ENCODE data around the gene MYEF2.

DNA sequence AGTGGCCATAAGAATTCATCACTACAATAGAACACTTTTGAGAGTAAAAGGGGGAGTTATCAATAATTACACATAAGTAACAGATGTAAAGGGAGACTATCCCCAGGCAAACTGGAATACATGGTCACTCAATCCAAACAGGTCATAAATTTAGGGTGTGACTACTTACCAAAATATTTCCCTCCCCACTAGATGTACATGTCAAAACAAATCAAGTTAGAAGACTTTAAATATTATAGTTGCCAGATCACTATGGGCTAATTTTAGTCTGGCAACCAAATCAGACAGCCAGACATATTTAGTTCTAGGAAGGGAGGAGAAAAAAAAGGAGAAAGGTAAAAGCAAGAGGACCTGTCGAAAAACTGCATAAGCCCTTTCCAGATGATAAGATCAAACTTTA lies 34.2 kb downstream of the MYEF2 start:
- no peak for TF ChIP-seq CTCF (IDR thresholded peaks at IDR 0.05; ENCODE audit: insufficient read depth, low read depth, low read length)
- no peak for TF ChIP-seq EZH2 (IDR thresholded peaks at IDR 0.05; ENCODE audit: insufficient read depth, low read length)

Measured in astrocyte (in vitro differentiated cells and primary cell).